HepG2 (cell line): ENCODE results near the gene SOX5. TPM values are rescaled to one million over a fixed set of nuclear protein-coding genes. Genes with fewer than 3 reads are reported as not detected.

Experiments
- ATAC-seq: fragments of 200-7000 bp; cut with Tn5 transposase; 3 replicates; pipeline ENCODE4 v1.9.1; 2020; ENCODE audit warnings: mild to moderate bottlenecking, moderate library complexity
- BruUV-seq: library from RNA; stranded (reverse); fragments of 400-500 nt; replicated peaks from 2 replicates; lab custom pipeline; 2021; lab: Mats Ljungman, UMichigan
- CTCF ChIA-PET: fragments of 300-600 bp; formaldehyde crosslinking; extraction: SDS; loops from one replicate; lab custom pipeline; 2021; ENCODE audit warnings: low total read pairs, inconsistent platforms, low intra/inter-chr PET ratio; lab: Yijun Ruan, JAX
- POLR2A ChIA-PET: fragments of 350-600 bp; sonication (Branson Sonifier 250); formaldehyde crosslinking; loops from one replicate; lab custom pipeline; 2020; ENCODE audit warnings: antibody characterized with exemption, inconsistent platforms; lab: Yijun Ruan, JAX
- DNase-seq: peaks from one replicate; pipeline ENCODE4 v3.0.0-alpha.2; 2015; ENCODE audit warnings: low spot score
- FAIRE-seq: peaks from 3 replicates; lab custom pipeline; 2011; peaks lifted over from hg19 to GRCh38; lab: Jason Lieb, UNC
- H2AFZ ChIP-seq: one replicate; pipeline ENCODE4 v1.6.1; 2011; ENCODE audit warnings: low read length, inconsistent platforms
- H3K27ac ChIP-seq: fragments of 300-600 bp; 3 replicates; pipeline ENCODE4 v1.8.0; 2011; ENCODE audit warnings: mixed run types, mild to moderate bottlenecking, mixed read lengths, low read length, inconsistent platforms; ENCODE audit not compliant: insufficient read depth; ENCODE audit errors: extremely low read length
- H3K27me3 ChIP-seq, 2 experiments: fragments of 200-600 bp in 1 of 2; 2 replicates in 1 of 2; 3 replicates in 1 of 2; pipeline versions ENCODE4 v1.6.0 to v1.8.0; 2011; ENCODE audit warnings: low read length in 2 of 2, mild to moderate bottlenecking in 2 of 2, moderate library complexity in 2 of 2, inconsistent platforms in 1 of 2; ENCODE audit not compliant: insufficient read depth in 2 of 2, control insufficient read depth in 1 of 2
- H3K36me3 ChIP-seq, 2 experiments: fragments of 200-600 bp in 1 of 2; replicated peaks in 1 of 2; 2 replicates in 1 of 2; 3 replicates in 1 of 2; pipeline versions ENCODE4 v1.5.1 to v1.8.0; 2011; ENCODE audit warnings: low read length in 2 of 2, inconsistent platforms in 1 of 2; ENCODE audit not compliant: insufficient read depth in 2 of 2, control insufficient read depth in 1 of 2
- H3K4me1 ChIP-seq: 2 replicates; pipeline ENCODE4 v1.5.1; 2012; ENCODE audit warnings: low read length, inconsistent platforms; ENCODE audit not compliant: insufficient read depth
- H3K4me2 ChIP-seq: 2 replicates; pipeline ENCODE4 v1.6.0; 2011; ENCODE audit warnings: low read depth, low read length, inconsistent platforms
- H3K4me3 ChIP-seq, 3 experiments: fragments of 200-600 bp in 1 of 3; sonication (generic), shearing (Covaris generic) in 1 of 3; replicated peaks in 1 of 3; 2 replicates each; pipeline ENCODE4 v1.5.1; 2011 to 2016; ENCODE audit warnings: low read length in 3 of 3, inconsistent platforms in 2 of 3, low read depth in 2 of 3, mild to moderate bottlenecking in 2 of 3, control low read depth in 1 of 3, mixed read lengths in 1 of 3; ENCODE audit not compliant: insufficient read depth in 1 of 3
- H3K79me2 ChIP-seq: one replicate; pipeline ENCODE4 v1.6.1; 2011; ENCODE audit warnings: low read length, inconsistent platforms; ENCODE audit not compliant: insufficient read depth
- H3K9ac ChIP-seq: 2 replicates; pipeline ENCODE4 v1.6.0; 2011; ENCODE audit warnings: mild to moderate bottlenecking, low read depth, low read length, inconsistent platforms; ENCODE audit not compliant: insufficient read depth
- H3K9me3 ChIP-seq: 2 replicates; pipeline ENCODE4 v1.5.1; 2012; ENCODE audit warnings: mild to moderate bottlenecking, low read length
- H4K20me1 ChIP-seq: 2 replicates; pipeline ENCODE4 v1.6.0; 2011; ENCODE audit warnings: inconsistent platforms, mild to moderate bottlenecking, low read length, moderate library complexity; ENCODE audit not compliant: insufficient read depth
- FOSL2 ChIP-seq: sonication (generic); formaldehyde crosslinking; IDR thresholded peaks from 2 replicates; pipeline ENCODE4 v1.4.0; 2020; ENCODE audit warnings: missing genetic modification reagents
- HDAC1 ChIP-seq: sonication (generic); formaldehyde crosslinking; IDR thresholded peaks from 2 replicates; pipeline ENCODE4 v1.5.1; 2020; ENCODE audit warnings: mild to moderate bottlenecking, missing genetic modification reagents
- HMG20A ChIP-seq: IDR thresholded peaks from 2 replicates; pipeline ENCODE4 v1.6.1; 2016; ENCODE audit warnings: borderline replicate concordance
- JUND ChIP-seq: sonication (generic); formaldehyde crosslinking; IDR thresholded peaks from 2 replicates; pipeline ENCODE4 v1.8.0; 2022; ENCODE audit warnings: mild to moderate bottlenecking, missing genetic modification reagents
- KDM5B ChIP-seq: sonication (generic); formaldehyde crosslinking; IDR thresholded peaks from 2 replicates; pipeline ENCODE4 v1.4.0; 2020; ENCODE audit warnings: missing genetic modification reagents, mild to moderate bottlenecking, borderline replicate concordance
- NR2F2 ChIP-seq: IDR thresholded peaks from 2 replicates; pipeline ENCODE4 v1.6.1; 2012; ENCODE audit warnings: low read depth, inconsistent platforms, borderline replicate concordance
- POGZ ChIP-seq: sonication (generic); formaldehyde crosslinking; IDR thresholded peaks from 2 replicates; pipeline ENCODE4 v1.4.0; 2020; ENCODE audit warnings: mild to moderate bottlenecking, missing genetic modification reagents
- RFXANK ChIP-seq: IDR thresholded peaks from 2 replicates; pipeline ENCODE4 v1.6.1; 2016
- RFXAP ChIP-seq: sonication (generic); formaldehyde crosslinking; IDR thresholded peaks from 2 replicates; pipeline ENCODE4 v1.4.0; 2020; ENCODE audit warnings: missing genetic modification reagents, borderline replicate concordance
- RNF2 ChIP-seq: fragments of 450-650 bp; conservative IDR thresholded peaks from 2 replicates; pipeline ENCODE4 v1.6.1; 2016; ENCODE audit warnings: low read depth
- RXRB ChIP-seq: IDR thresholded peaks from 2 replicates; pipeline ENCODE4 v1.6.1; 2016; ENCODE audit warnings: borderline replicate concordance, missing genetic modification reagents, missing compliant biosample characterization
- SRY ChIP-seq: sonication (generic); formaldehyde crosslinking; IDR thresholded peaks from 2 replicates; pipeline ENCODE4 v1.8.0; 2022; ENCODE audit warnings: mild to moderate bottlenecking, missing genetic modification reagents
- TEAD2 ChIP-seq: sonication (generic); formaldehyde crosslinking; IDR thresholded peaks from 2 replicates; pipeline ENCODE4 v1.9.0; 2021; ENCODE audit warnings: missing genetic modification reagents
- ZFP37 ChIP-seq: sonication (generic); formaldehyde crosslinking; IDR thresholded peaks from 2 replicates; pipeline ENCODE4 v1.4.0; 2020; ENCODE audit warnings: missing genetic modification reagents, borderline replicate concordance
- ZNF687 ChIP-seq: sonication (generic); formaldehyde crosslinking; IDR thresholded peaks from 2 replicates; pipeline ENCODE4 v1.5.1; 2020; ENCODE audit warnings: mild to moderate bottlenecking, missing genetic modification reagents, moderate library complexity
- ZNF703 ChIP-seq: sonication (generic); formaldehyde crosslinking; IDR thresholded peaks from 2 replicates; pipeline ENCODE4 v1.5.1; 2020; ENCODE audit warnings: missing genetic modification reagents, mild to moderate bottlenecking, moderate library complexity, borderline replicate concordance
- ZNF724P ChIP-seq: sonication (generic); formaldehyde crosslinking; IDR thresholded peaks from 2 replicates; pipeline ENCODE4 v1.8.0; 2022; ENCODE audit warnings: missing genetic modification reagents, borderline replicate concordance
- WGBS: methylation state at CpG from one replicate; pipeline ENCODE4 v1.1.6; 2017; ENCODE audit warnings: low lambda C conversion rate; 5-methylcytosine and 5-hydroxymethylcytosine counted together
- in situ Hi-C: cut with HindIII; loops from 2 replicates; pipeline ENCODE4 v1.10.0; 2017; ENCODE audit warnings: low pct_unique_long_range_greater_than_20kb; ENCODE audit not compliant: extremely low pct_ligation_motif_present
- intact Hi-C: fragments of 100-400 bp; cut with micrococcal nuclease; formaldehyde crosslinking; loops from one replicate; pipeline ENCODE4 v1.10.0; 2022; ENCODE audit not compliant: unreplicated experiment
- polyA plus RNA-seq, 8 experiments: library from polyadenylated mRNA; depleted of rRNA in 3 of 8; stranded (reverse) in 7 of 8; unstranded in 1 of 8; fragments of >200 nt; fragmentation: Illumina TruSeq in 4 of 8; extraction: Trizol in 4 of 8; gene quantifications; 2 replicates each; pipeline versions ENCODE4 v1.2.1 to v1.2.3, GENCODE V29; 2011 to 2016; ENCODE audit warnings: low read depth in 4 of 8, missing spikeins in 1 of 8, mixed read lengths in 1 of 8; ENCODE audit not compliant: insufficient read depth in 1 of 8
- total RNA-seq, 5 experiments: library from RNA; depleted of rRNA; stranded (reverse); fragments of >200 nt; fragmentation: Illumina TruSeq; extraction: Trizol; gene quantifications; 2 replicates each; pipeline ENCODE4 v1.2.3, GENCODE V29; 2016; ENCODE audit warnings: low read depth in 1 of 5
- TF ChIP-seq, protein P1 (sequence below): sonication (generic); formaldehyde crosslinking; IDR thresholded peaks from 2 replicates; pipeline ENCODE4 v1.5.0; 2020; ENCODE audit warnings: missing genetic modification reagents
- TF ChIP-seq, protein P2 (sequence below): sonication (generic); formaldehyde crosslinking; IDR thresholded peaks from 2 replicates; pipeline ENCODE4 v1.4.0; 2020; ENCODE audit warnings: missing genetic modification reagents
- TF ChIP-seq, protein P3 (sequence below): sonication (generic); formaldehyde crosslinking; IDR thresholded peaks from 2 replicates; pipeline ENCODE4 v1.8.0; 2022; ENCODE audit warnings: missing genetic modification reagents, mild to moderate bottlenecking, borderline replicate concordance

SOX5 gene
- total and polyA plus RNA-seq, 2 of the 13 experiments (the other 11 are each of a cell fraction or from before 2014, with no cell fraction given) = 18.5 to 76.4 TPM

DNA sequence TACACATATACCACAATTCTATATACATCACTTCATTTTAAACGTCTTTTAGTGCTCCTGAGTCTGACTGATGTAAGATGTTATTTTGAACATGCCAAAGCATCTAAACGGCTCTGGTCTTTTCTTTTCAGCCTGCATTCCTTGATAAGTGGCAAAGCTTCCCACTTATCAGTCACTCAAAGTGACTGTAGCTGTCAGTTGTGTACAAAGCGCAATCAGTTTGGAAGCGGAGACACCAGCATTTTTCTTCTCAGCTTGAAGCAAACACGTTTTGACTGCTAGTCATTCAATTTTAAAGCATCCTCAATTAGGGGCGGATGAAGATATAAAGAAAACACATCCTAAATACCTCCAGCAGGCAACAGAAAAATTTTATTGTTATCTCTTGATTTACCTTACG is 226.8 kb downstream of the SOX5 start:
- Histone ChIP-seq H3K9ac (no peak overlapping the region), H3K9me3 (no peaks in the 10 kb centered on the region), H3K79me2 (no peaks in the 10 kb centered on the region), H3K27me3 (no peaks in the 10 kb centered on the region), H3K4me3 (no peak overlapping the region), H3K4me2 (no peak overlapping the region), H3K36me3 (peaks cover 0 to 26% of the 10 kb centered on the region in 2 experiments), H4K20me1 (no peaks in the 10 kb centered on the region), H3K4me1 (no peaks in the 10 kb centered on the region), H2AFZ (no peak overlapping the region), H3K27ac (no peak overlapping the region)
- ChIA-PET CTCF (no interaction called here), POLR2A (no interaction called here)
- intact Hi-C loops (no loop called here), in situ Hi-C loops (no loop called here)
- no TSS peak for BruUV-seq
- no peak for DNase-seq
- FAIRE-seq = no peak
- TF ChIP-seq RFXAP (CRISPR knock-in tag) (no peak), ZNF724P (no peak), HDAC1 (no peak), POGZ (CRISPR knock-in tag) (no peak), SRY (CRISPR knock-in tag) (no peak), ZNF703 (CRISPR knock-in tag) (no peak), RFXANK (CRISPR knock-in tag) (no peak), TEAD2 (CRISPR knock-in tag) (no peak), JUND (CRISPR knock-in tag) (no peak), ZFP37 (no peak), NR2F2 (no peak), FOSL2 (CRISPR knock-in tag) (no peak), KDM5B (CRISPR knock-in tag) (no peak), ZNF687 (CRISPR knock-in tag) (no peak), HMG20A (CRISPR knock-in tag) (no peak), RXRB (CRISPR knock-in tag) (no peak), RNF2 (no peak)
- TF ChIP-seq, protein P1, sequence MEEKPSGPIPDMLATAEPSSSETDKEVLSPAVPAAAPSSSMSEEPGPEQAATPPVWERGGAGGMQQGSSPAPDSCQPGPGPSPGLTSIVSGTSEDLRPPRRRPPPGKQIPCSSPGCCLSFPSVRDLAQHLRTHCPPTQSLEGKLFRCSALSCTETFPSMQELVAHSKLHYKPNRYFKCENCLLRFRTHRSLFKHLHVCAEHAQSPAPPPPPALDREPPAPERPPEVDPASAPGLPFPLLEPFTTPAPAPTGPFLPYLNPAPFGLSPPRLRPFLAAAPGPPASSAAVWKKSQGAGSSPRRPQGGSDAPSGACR = no peak
- TF ChIP-seq, protein P2, sequence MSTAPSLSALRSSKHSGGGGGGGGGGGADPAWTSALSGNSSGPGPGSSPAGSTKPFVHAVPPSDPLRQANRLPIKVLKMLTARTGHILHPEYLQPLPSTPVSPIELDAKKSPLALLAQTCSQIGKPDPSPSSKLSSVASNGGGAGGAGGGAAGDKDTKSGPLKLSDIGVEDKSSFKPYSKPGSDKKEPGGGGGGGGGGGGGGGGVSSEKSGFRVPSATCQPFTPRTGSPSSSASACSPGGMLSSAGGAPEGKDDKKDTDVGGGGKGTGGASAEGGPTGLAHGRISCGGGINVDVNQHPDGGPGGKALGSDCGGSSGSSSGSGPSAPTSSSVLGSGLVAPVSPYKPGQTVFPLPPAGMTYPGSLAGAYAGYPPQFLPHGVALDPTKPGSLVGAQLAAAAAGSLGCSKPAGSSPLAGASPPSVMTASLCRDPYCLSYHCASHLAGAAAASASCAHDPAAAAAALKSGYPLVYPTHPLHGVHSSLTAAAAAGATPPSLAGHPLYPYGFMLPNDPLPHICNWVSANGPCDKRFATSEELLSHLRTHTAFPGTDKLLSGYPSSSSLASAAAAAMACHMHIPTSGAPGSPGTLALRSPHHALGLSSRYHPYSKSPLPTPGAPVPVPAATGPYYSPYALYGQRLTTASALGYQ (CRISPR knock-in tag) = no peak
- TF ChIP-seq, protein P3, sequence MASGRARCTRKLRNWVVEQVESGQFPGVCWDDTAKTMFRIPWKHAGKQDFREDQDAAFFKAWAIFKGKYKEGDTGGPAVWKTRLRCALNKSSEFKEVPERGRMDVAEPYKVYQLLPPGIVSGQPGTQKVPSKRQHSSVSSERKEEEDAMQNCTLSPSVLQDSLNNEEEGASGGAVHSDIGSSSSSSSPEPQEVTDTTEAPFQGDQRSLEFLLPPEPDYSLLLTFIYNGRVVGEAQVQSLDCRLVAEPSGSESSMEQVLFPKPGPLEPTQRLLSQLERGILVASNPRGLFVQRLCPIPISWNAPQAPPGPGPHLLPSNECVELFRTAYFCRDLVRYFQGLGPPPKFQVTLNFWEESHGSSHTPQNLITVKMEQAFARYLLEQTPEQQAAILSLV = no peak
- ATAC-seq = no peak
- WGBS = 91% methylated on average over 7 of the region's 7 CpGs
